Stomach (tissue), 19 donors: Measurements from ENCODE around the gene ESYT2. TPM values are rescaled to one million over a fixed set of nuclear protein-coding genes. Genes with fewer than 3 reads are reported as not detected.
A peak's percentile ranks its signal among the peaks of the same experiment; 100 is the strongest.
"Not testable (repeated sequence)": the region's sequence is repeated elsewhere in the genome, so short reads cannot be mapped to it uniquely, and the experiment has no call there.

Experiments
- DNase-seq, 2 donors: peaks; one replicate each; pipeline versions ENCODE4 v3.0.0 to v3.0.0-alpha.2; 2013 to 2019
- H3K27ac ChIP-seq, 5 donors: fragments of 200-600 bp in 4 of 5; sonication (generic) in 4 of 5; one replicate each; pipeline ENCODE4 v1.5.1; 2013 to 2019; ENCODE audit warnings: mild to moderate bottlenecking in 1 of 5, moderate library complexity in 1 of 5
- H3K27me3 ChIP-seq, 3 donors: fragments of 200-600 bp; sonication (generic); one replicate each; pipeline ENCODE4 v1.5.1; 2017 to 2019; ENCODE audit warnings: mixed run types in 1 of 3
- H3K36me3 ChIP-seq, 4 donors: fragments of 200-600 bp; sonication (generic); 1 replicate in 3 of 4; 2 replicates in 1 of 4; pipeline ENCODE4 v1.5.1; 2016 to 2019
- H3K4me1 ChIP-seq, 4 donors: fragments of 200-600 bp; sonication (generic); one replicate each; pipeline ENCODE4 v1.5.1; 2016 to 2019
- H3K4me3 ChIP-seq, 4 donors: fragments of 200-600 bp; sonication (generic) in 3 of 4; one replicate each; pipeline ENCODE4 v1.5.1; 2016 to 2019; ENCODE audit warnings: mild to moderate bottlenecking in 1 of 4
- H3K9me3 ChIP-seq, 4 donors: fragments of 200-600 bp; sonication (generic); one replicate each; pipeline ENCODE4 v1.5.1; 2016 to 2019
- EP300 ChIP-seq: sonication (generic); formaldehyde crosslinking; IDR thresholded peaks from one replicate; pipeline ENCODE4 v1.6.1; 2017; ENCODE audit warnings: antibody characterized with exemption
- POLR2A ChIP-seq, 4 donors: fragments of 450-650 bp; IDR thresholded peaks; one replicate each; pipeline ENCODE4 v1.6.1; 2016; ENCODE audit warnings: antibody characterized with exemption in 4 of 4, control low read depth in 2 of 4, mild to moderate bottlenecking in 1 of 4, moderate library complexity in 1 of 4
- POLR2AphosphoS5 ChIP-seq, 3 donors: sonication (generic); formaldehyde crosslinking; IDR thresholded peaks; one replicate each; pipeline ENCODE4 v1.6.1; 2016; ENCODE audit warnings: antibody characterized with exemption in 3 of 3
- WGBS, 5 donors: extraction: QIAGEN DNeasy Blood & Tissue Kit in 3 of 5; methylation state at CpG; one replicate each; pipeline versions ENCODE4 v1.1.5 to v1.1.7; 2013 to 2018; 5-methylcytosine and 5-hydroxymethylcytosine counted together
- intact Hi-C: fragments of 100-400 bp; cut with DNase I; formaldehyde crosslinking; loops from one replicate; pipeline ENCODE4 v1.15.1; 2023; ENCODE audit warnings: low total_unique reads
- long read RNA-seq, 10 donors: transcript quantifications; one replicate each; lab custom pipeline, GENCODE V29; 2026
- polyA plus RNA-seq, 3 donors: library from polyadenylated mRNA; stranded (reverse); fragments of 200-250 nt; gene quantifications; one replicate each; pipeline ENCODE4 v1.2.3, GENCODE V29; 2013
- total RNA-seq, 5 donors: library from RNA; depleted of rRNA; stranded (reverse); fragments of >200 nt; gene quantifications; one replicate each; pipeline versions ENCODE4 v1.1.0 to v1.2.3, GENCODE V29; 2014 to 2016
- TF ChIP-seq, protein P1 (sequence below), 7 experiments: fragments of 450-650 bp in 4 of 7; fragments of 200-600 bp in 3 of 7; sonication (generic) in 3 of 7; IDR thresholded peaks; one replicate each; pipeline ENCODE4 v1.5.1; 2016 to 2019; ENCODE audit warnings: antibody characterized with exemption in 7 of 7, control low read depth in 2 of 7, mild to moderate bottlenecking in 1 of 7
- donor health status: healthy with polysubstance abuse.
- donor health status: Bipolar disorder and iron deficiency.
- donor health status: healthy.

Gene ESYT2, protein sequence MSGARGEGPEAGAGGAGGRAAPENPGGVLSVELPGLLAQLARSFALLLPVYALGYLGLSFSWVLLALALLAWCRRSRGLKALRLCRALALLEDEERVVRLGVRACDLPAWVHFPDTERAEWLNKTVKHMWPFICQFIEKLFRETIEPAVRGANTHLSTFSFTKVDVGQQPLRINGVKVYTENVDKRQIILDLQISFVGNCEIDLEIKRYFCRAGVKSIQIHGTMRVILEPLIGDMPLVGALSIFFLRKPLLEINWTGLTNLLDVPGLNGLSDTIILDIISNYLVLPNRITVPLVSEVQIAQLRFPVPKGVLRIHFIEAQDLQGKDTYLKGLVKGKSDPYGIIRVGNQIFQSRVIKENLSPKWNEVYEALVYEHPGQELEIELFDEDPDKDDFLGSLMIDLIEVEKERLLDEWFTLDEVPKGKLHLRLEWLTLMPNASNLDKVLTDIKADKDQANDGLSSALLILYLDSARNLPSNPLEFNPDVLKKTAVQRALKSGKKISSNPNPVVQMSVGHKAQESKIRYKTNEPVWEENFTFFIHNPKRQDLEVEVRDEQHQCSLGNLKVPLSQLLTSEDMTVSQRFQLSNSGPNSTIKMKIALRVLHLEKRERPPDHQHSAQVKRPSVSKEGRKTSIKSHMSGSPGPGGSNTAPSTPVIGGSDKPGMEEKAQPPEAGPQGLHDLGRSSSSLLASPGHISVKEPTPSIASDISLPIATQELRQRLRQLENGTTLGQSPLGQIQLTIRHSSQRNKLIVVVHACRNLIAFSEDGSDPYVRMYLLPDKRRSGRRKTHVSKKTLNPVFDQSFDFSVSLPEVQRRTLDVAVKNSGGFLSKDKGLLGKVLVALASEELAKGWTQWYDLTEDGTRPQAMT
- total RNA-seq (100 to 1,000 TPM in 2 of 5 donors, 10 to 100 TPM in 3; 21.6 to 137 (median 62.6) TPM), polyA plus RNA-seq (10 to 100 TPM in 1 of 3 donors, 1 to 10 TPM in 2; 7.6 to 22.2 (median 7.8) TPM)
- long read RNA-seq, donor 1, result 0 reads
- long read RNA-seq, donor 2, full-length matches to known transcripts, result 1 of 1 reads
- long read RNA-seq, donor 2, partial matches to known transcripts, result 0 of 1 reads
- long read RNA-seq, donor 2, other reads (novel, unspliced or antisense), result 0 of 1 reads
- long read RNA-seq, donor 3, partial matches to known transcripts, result 0 of 1 reads
- long read RNA-seq, donor 3, other reads (novel, unspliced or antisense), result 0 of 1 reads
- long read RNA-seq, donor 4, full-length matches to known transcripts, result 1 of 1 reads
- long read RNA-seq, donor 4, partial matches to known transcripts, result 0 of 1 reads
- long read RNA-seq, donor 4, other reads (novel, unspliced or antisense), result 0 of 1 reads
- long read RNA-seq, donor 5, full-length matches to known transcripts, result 3 of 3 reads
- long read RNA-seq, donor 5, partial matches to known transcripts, result 0 of 3 reads
- long read RNA-seq, donor 5, other reads (novel, unspliced or antisense), result 0 of 3 reads
- long read RNA-seq, donor 6, full-length matches to known transcripts, result 7 of 7 reads
- long read RNA-seq, donor 6, partial matches to known transcripts, result 0 of 7 reads
- long read RNA-seq, donor 6, other reads (novel, unspliced or antisense), result 0 of 7 reads
- long read RNA-seq, donor 7, full-length matches to known transcripts, result 2 of 2 reads
- long read RNA-seq, donor 7, partial matches to known transcripts, result 0 of 2 reads
- long read RNA-seq, donor 7, other reads (novel, unspliced or antisense), result 0 of 2 reads
- long read RNA-seq, donor 8, full-length matches to known transcripts, result 4 of 4 reads
- long read RNA-seq, donor 8, partial matches to known transcripts, result 0 of 4 reads
- long read RNA-seq, donor 8, other reads (novel, unspliced or antisense), result 0 of 4 reads
- long read RNA-seq, donor 9, full-length matches to known transcripts, result 2 of 2 reads
- long read RNA-seq, donor 9, partial matches to known transcripts, result 0 of 2 reads
- long read RNA-seq, donor 9, other reads (novel, unspliced or antisense), result 0 of 2 reads
- long read RNA-seq, donor 10, partial matches to known transcripts, result 0 of 1 reads
- long read RNA-seq, donor 10, other reads (novel, unspliced or antisense), result 0 of 1 reads

DNA sequence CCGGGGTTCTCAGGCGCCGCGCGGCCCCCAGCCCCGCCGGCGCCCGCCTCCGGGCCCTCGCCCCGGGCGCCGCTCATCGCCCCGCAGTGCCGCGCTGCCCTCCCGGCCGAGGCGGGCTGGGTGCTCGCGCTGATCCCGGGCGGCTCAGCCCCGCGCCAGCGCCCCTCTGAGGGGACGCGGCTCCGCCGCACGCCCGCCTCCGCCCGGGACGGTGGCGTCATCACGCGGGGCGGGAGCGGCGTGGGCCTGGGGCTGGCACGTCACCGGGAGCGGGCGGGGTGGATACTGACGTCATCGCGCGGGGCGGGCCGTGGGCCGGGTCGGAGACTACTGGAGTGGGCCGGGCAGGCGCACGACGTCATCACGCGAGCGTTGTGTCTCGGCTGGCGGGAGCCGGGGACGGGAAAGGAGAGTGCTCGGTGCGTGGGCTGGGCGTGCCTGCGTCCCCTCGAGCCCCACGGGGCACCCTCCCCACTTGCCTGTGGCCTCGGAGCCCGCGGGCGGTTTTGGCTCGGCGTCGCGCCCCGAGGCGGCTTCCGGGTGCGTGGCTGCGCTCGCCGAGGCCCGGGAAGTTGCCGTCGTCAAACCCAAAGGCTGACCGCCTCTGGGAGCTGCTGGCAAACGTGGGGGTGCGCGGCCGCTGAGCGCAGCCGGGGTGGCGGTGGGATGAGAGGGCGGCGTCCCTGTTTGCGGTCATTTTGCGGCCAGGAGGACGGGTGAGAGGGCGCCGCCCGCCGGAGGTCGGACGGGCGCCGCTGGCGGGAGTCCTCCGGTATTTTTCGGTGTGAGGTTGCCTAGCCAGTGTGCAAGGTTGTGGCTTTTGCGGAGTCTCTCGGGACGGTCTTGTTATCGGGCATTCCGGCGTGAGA, at the start of gene ESYT2:
TSS of gene ESYT2 (minus strand) at position 168 of the 869 bp plus-strand sequence. CDS start at position 77, 91 bp downstream.
- intact Hi-C loops, result no loop called here
- WGBS, 5 donors, result 0 to 1% (median 0%) methylated on average over 23 to 120 of the region's 120 CpGs
- H3K27me3 ChIP-seq, result no peaks in the 10 kb centered on the region
- peak; percentile 98 to 99 for DNase-seq
- H3K9me3 ChIP-seq, result no peaks in the 10 kb centered on the region
- H3K4me3 ChIP-seq, result peak within 1 kb of the TSS; percentile 86 to 92 (median 90)
- TF ChIP-seq POLR2AphosphoS5 (IDR thresholded peaks at IDR 0.05) (peak; percentile 94 to 99 (median 98)), EP300 (peak; percentile 87), POLR2A (IDR thresholded peaks at IDR 0.05) (peak in 2 of 4 donors; percentile 87 to 94)
- TF ChIP-seq, protein P1, sequence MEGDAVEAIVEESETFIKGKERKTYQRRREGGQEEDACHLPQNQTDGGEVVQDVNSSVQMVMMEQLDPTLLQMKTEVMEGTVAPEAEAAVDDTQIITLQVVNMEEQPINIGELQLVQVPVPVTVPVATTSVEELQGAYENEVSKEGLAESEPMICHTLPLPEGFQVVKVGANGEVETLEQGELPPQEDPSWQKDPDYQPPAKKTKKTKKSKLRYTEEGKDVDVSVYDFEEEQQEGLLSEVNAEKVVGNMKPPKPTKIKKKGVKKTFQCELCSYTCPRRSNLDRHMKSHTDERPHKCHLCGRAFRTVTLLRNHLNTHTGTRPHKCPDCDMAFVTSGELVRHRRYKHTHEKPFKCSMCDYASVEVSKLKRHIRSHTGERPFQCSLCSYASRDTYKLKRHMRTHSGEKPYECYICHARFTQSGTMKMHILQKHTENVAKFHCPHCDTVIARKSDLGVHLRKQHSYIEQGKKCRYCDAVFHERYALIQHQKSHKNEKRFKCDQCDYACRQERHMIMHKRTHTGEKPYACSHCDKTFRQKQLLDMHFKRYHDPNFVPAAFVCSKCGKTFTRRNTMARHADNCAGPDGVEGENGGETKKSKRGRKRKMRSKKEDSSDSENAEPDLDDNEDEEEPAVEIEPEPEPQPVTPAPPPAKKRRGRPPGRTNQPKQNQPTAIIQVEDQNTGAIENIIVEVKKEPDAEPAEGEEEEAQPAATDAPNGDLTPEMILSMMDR (IDR thresholded peaks at IDR 0.05), result peak in 1 of 7 experiments; percentile 18
- H3K4me1 ChIP-seq, result peaks cover 7 to 43% (median 33%) of the 10 kb centered on the region in 4 donors
- H3K27ac ChIP-seq, result peak within 1 kb of the TSS; percentile 97 to 100 (median 100)
- no peaks in the 10 kb centered on the region for H3K36me3 ChIP-seq

DNA sequence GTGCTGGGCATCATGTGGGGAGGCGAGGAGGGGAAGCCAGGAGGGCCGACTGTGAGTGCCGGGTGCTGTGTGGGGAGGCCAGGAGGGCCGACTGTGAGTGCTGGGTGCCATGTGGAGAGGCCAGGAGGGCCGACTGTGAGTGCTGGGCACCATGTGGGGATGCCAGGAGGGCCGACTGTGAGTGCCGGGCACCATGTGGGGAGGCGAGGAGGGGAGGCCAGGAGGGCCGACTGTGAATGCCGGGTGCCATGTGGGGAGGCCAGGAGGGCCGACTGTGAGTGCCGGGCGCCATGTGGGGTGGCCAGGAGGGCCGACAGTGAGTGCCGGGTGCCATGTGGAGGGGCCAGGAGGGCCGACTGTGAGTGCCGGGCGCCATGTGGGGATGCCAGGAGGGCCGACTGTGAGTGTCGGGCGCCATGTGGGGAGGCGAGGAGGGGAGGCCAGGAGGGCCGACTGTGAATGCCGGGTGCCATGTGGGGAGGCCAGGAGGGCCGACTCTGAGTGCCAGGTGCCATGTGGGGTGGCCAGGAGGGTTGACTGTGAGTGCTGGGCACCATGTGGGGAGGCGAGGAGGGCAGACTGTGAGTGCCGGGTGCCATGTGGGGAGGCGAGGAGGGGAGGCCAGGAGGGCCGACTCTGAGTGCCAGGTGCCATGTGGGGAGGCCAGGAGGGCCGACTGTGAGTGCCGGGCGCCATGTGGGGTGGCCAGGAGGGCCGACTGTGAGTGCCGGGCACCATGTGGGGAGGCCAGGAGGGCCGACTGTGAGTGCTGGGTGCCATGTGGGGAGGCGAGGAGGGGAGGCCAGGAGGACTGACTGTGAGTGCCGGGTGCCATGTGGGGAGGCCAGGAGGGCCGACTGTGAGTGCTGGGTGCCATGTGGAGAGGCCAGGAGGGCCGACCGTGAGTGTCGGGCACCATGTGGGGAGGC, 49.1 kb upstream of the ESYT2 start:
- peaks cover 23 to 93% (median 81%) of the 10 kb centered on the region in 4 donors for H3K36me3 ChIP-seq
- intact Hi-C loops, H3K27me3 ChIP-seq, H3K9me3 ChIP-seq, DNase-seq, H3K4me3 ChIP-seq, H3K4me1 ChIP-seq, H3K27ac ChIP-seq: not testable (repeated sequence)
- 92 to 96% (median 94%) methylated on average over 41 of the region's 41 CpGs for WGBS, 5 donors

DNA sequence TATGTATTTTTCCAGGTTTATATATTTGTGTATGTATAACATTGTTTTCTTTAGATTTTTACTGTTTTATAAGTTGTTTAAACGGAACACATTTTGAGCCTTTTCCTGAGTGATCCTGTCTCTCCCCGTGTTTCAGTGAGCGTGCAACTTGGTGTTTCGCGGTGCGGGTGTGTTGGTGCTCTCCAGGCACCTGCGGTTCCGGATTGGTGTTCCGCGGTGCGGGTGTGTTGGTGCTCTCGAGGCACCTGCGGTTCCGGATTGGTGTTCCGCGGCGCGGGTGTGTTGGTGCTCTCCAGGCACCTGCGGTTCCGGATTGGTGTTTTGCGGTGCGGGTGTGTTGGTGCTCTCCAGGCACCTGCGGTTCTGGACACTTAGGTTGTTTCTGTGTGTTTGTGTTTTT, 47.7 kb upstream of the ESYT2 start:
- DNase-seq, result no peak
- Histone ChIP-seq H3K9me3 (no peaks in the 10 kb centered on the region), H3K27me3 (no peaks in the 10 kb centered on the region), H3K36me3 (peaks cover 23 to 93% (median 87%) of the 10 kb centered on the region in 4 donors), H3K4me1 (no peaks in the 10 kb centered on the region), H3K4me3 (no peak overlapping the region), H3K27ac (no peak overlapping the region)
- intact Hi-C loops, result no loop called here
- 97 to 98% (median 97%) methylated on average over 23 of the region's 23 CpGs for WGBS, 5 donors
- TF ChIP-seq POLR2AphosphoS5 (IDR thresholded peaks at IDR 0.05), result no peak
- TF ChIP-seq POLR2A (IDR thresholded peaks at IDR 0.05), result no peak
- TF ChIP-seq, protein P1 (IDR thresholded peaks at IDR 0.05), result no peak
- TF ChIP-seq EP300, result no peak
